Activated CD4-positive, alpha-beta memory T cell treated with anti-CD3 and anti-CD28 coated beads for 36 hours (primary cell): Measurements from ENCODE around the gene MED13L. TPM values are rescaled to one million over a fixed set of nuclear protein-coding genes. Genes with fewer than 3 reads are reported as not detected.

Experiments used
- CTCF ChIA-PET: fragments of 350-600 bp; sonication (Branson Sonifier 250); formaldehyde crosslinking; loops from one replicate; lab custom pipeline; 2021; ENCODE audit warnings: antibody characterized with exemption, inconsistent platforms; lab: Charles Lee
- POLR2A ChIA-PET: fragments of 350-600 bp; sonication (Branson Sonifier 250); formaldehyde crosslinking; loops from one replicate; lab custom pipeline; 2021; ENCODE audit warnings: antibody characterized with exemption; lab: Charles Lee
- DNase-seq: peaks from one replicate; pipeline ENCODE4 v3.0.0-alpha.2; 2020
- H3K27ac Mint-ChIP-seq: one replicate; pipeline ENCODE4 v1.8.0; 2021; ENCODE audit warnings: mixed read lengths
- H3K27me3 Mint-ChIP-seq: one replicate; pipeline ENCODE4 v1.8.0; 2021; ENCODE audit warnings: mixed read lengths
- H3K36me3 Mint-ChIP-seq: one replicate; pipeline ENCODE4 v1.8.0; 2021; ENCODE audit warnings: mixed read lengths
- H3K4me1 Mint-ChIP-seq: one replicate; pipeline ENCODE4 v1.8.0; 2021; ENCODE audit warnings: low read depth, mixed read lengths
- H3K4me3 Mint-ChIP-seq: one replicate; pipeline ENCODE4 v1.8.0; 2021; ENCODE audit warnings: mild to moderate bottlenecking, mixed read lengths
- H3K9me3 Mint-ChIP-seq: one replicate; pipeline ENCODE4 v1.8.0; 2021; ENCODE audit warnings: mixed read lengths
- intact Hi-C: fragments of 100-400 bp; cut with micrococcal nuclease; formaldehyde crosslinking; loops from one replicate; pipeline ENCODE4 v1.15.1; 2023
- total RNA-seq, 2 experiments: library from RNA; stranded (reverse); gene quantifications; one replicate each; pipeline ENCODE4 v1.2.3, GENCODE V29; 2021

MED13L gene
- total RNA-seq, 2 experiments from 2014 or later = 37.7 to 41.4 TPM

GRCh38 chr12:116026346-116026745 lies 251.1 kb downstream of the MED13L start:
- Mint-ChIP-seq H3K36me3 (peaks cover 2% of the 10 kb centered on the region), H3K4me3 (no peak overlapping the region), H3K27me3 (no peaks in the 10 kb centered on the region), H3K4me1 (peaks cover 31% of the 10 kb centered on the region), H3K27ac (no peak overlapping the region), H3K9me3 (no peaks in the 10 kb centered on the region)
- intact Hi-C loops = no loop called here
- no peak for DNase-seq
- CTCF ChIA-PET = no interaction called here
- POLR2A ChIA-PET = no interaction called here

- intact Hi-C loops = no loop called here
- ChIA-PET CTCF (no interaction called here), POLR2A (no interaction called here)
- Mint-ChIP-seq H3K4me3 (no peak overlapping the region), H3K27me3 (no peaks in the 10 kb centered on the region), H3K36me3 (no peaks in the 10 kb centered on the region), H3K9me3 (no peaks in the 10 kb centered on the region), H3K27ac (no peak overlapping the region), H3K4me1 (peaks cover 29% of the 10 kb centered on the region)
- DNase-seq = no peak
These were observed 252.7 kb downstream of the MED13L start for GRCh38 chr12:116024769-116025168.

GRCh38 chr12:116019415-116019814 lies 258.1 kb downstream of the MED13L start:
- Mint-ChIP-seq H3K36me3 (peaks cover 10% of the 10 kb centered on the region), H3K27me3 (no peaks in the 10 kb centered on the region), H3K4me1 (peaks cover 2% of the 10 kb centered on the region), H3K4me3 (no peak overlapping the region), H3K27ac (no peak overlapping the region), H3K9me3 (no peaks in the 10 kb centered on the region)
- intact Hi-C loops = loop anchor here (5.0 kb wide), 2 partner anchors 43 to 118 kb away; no protein-coding TSS in a partner anchor
- no peak for DNase-seq
- ChIA-PET CTCF (no interaction called here), POLR2A (no interaction called here)

- H3K9me3 Mint-ChIP-seq = no peaks in the 10 kb centered on the region
- H3K4me3 Mint-ChIP-seq = no peak overlapping the region
- intact Hi-C loops = loop anchor here (5.0 kb wide), 2 partner anchors 44 to 119 kb away; no protein-coding TSS in a partner anchor
- POLR2A ChIA-PET = no interaction called here
- H3K27ac Mint-ChIP-seq = no peak overlapping the region
- H3K4me1 Mint-ChIP-seq = peaks cover 2% of the 10 kb centered on the region
- DNase-seq = no peak
- CTCF ChIA-PET = no interaction called here
- peaks cover 15% of the 10 kb centered on the region for H3K36me3 Mint-ChIP-seq
- no peaks in the 10 kb centered on the region for H3K27me3 Mint-ChIP-seq
These were observed 259.2 kb downstream of the MED13L start for GRCh38 chr12:116018282-116018681.

- no peaks in the 10 kb centered on the region for H3K27me3 Mint-ChIP-seq
- H3K4me1 Mint-ChIP-seq = peaks cover 2% of the 10 kb centered on the region
- H3K36me3 Mint-ChIP-seq = peaks cover 22% of the 10 kb centered on the region
- intact Hi-C loops = loop anchor here (1.0 to 5.0 kb wide), 3 partner anchors 47 to 221 kb away; no protein-coding TSS in a partner anchor
- H3K9me3 Mint-ChIP-seq = no peaks in the 10 kb centered on the region
- no peak overlapping the region for H3K4me3 Mint-ChIP-seq
- DNase-seq = no peak
- no peak overlapping the region for H3K27ac Mint-ChIP-seq
- ChIA-PET POLR2A (no interaction called here), CTCF (interaction anchor here (0.7 to 1.4 kb wide), 4 partner anchors 13 to 261 kb away, joined by 3 to 5 read pairs (median 4); no protein-coding TSS in a partner anchor)
These were observed 262.0 kb downstream of the MED13L start for GRCh38 chr12:116015525-116015924.

GRCh38 chr12:116012757-116013156 lies 264.7 kb downstream of the MED13L start:
- H3K4me1 Mint-ChIP-seq = peaks cover 2% of the 10 kb centered on the region
- H3K27ac Mint-ChIP-seq = no peak overlapping the region
- intact Hi-C loops = no loop called here
- DNase-seq = no peak
- ChIA-PET CTCF (interaction anchor here (1.1 kb wide), 1 partner anchor 10 kb away, joined by 3 read pairs; no protein-coding TSS in a partner anchor), POLR2A (no interaction called here)
- H3K4me3 Mint-ChIP-seq = no peak overlapping the region
- peaks cover 22% of the 10 kb centered on the region for H3K36me3 Mint-ChIP-seq
- H3K9me3 Mint-ChIP-seq = no peaks in the 10 kb centered on the region
- no peaks in the 10 kb centered on the region for H3K27me3 Mint-ChIP-seq

- H3K4me3 Mint-ChIP-seq = no peak overlapping the region
- no peaks in the 10 kb centered on the region for H3K27me3 Mint-ChIP-seq
- H3K27ac Mint-ChIP-seq = no peak overlapping the region
- peaks cover 2% of the 10 kb centered on the region for H3K4me1 Mint-ChIP-seq
- intact Hi-C loops = no loop called here
- POLR2A ChIA-PET = no interaction called here
- no peak for DNase-seq
- H3K36me3 Mint-ChIP-seq = peaks cover 24% of the 10 kb centered on the region
- CTCF ChIA-PET = interaction anchor here (0.6 kb wide), 1 partner anchor 697 kb away, joined by 3 read pairs; no protein-coding TSS in a partner anchor
- no peaks in the 10 kb centered on the region for H3K9me3 Mint-ChIP-seq
These were observed 266.3 kb downstream of the MED13L start for GRCh38 chr12:116011217-116011616.

- Mint-ChIP-seq H3K9me3 (no peaks in the 10 kb centered on the region), H3K27ac (no peak overlapping the region), H3K27me3 (no peaks in the 10 kb centered on the region), H3K36me3 (peaks cover 24% of the 10 kb centered on the region), H3K4me3 (no peak overlapping the region), H3K4me1 (peaks cover 2% of the 10 kb centered on the region)
- DNase-seq = no peak
- ChIA-PET CTCF (interaction anchor here (0.6 kb wide), 1 partner anchor 252 kb away, joined by 3 read pairs; no protein-coding TSS in a partner anchor), POLR2A (no interaction called here)
- intact Hi-C loops = no loop called here
These were observed 267.0 kb downstream of the MED13L start for GRCh38 chr12:116010467-116010866.

- Mint-ChIP-seq H3K36me3 (peaks cover 19% of the 10 kb centered on the region), H3K27me3 (no peaks in the 10 kb centered on the region), H3K4me1 (no peaks in the 10 kb centered on the region), H3K27ac (no peak overlapping the region), H3K9me3 (no peaks in the 10 kb centered on the region), H3K4me3 (no peak overlapping the region)
- intact Hi-C loops = no loop called here
- POLR2A ChIA-PET = no interaction called here
- CTCF ChIA-PET = interaction anchor here (0.6 kb wide), 1 partner anchor 253 kb away, joined by 3 read pairs; no protein-coding TSS in a partner anchor
- no peak for DNase-seq
These were observed 267.7 kb downstream of the MED13L start for GRCh38 chr12:116009805-116010204.

- POLR2A ChIA-PET = no interaction called here
- DNase-seq = no peak
- H3K27ac Mint-ChIP-seq = no peak overlapping the region
- no peaks in the 10 kb centered on the region for H3K27me3 Mint-ChIP-seq
- intact Hi-C loops = no loop called here
- peaks cover 9% of the 10 kb centered on the region for H3K36me3 Mint-ChIP-seq
- peaks cover 3% of the 10 kb centered on the region for H3K4me1 Mint-ChIP-seq
- no peak overlapping the region for H3K4me3 Mint-ChIP-seq
- CTCF ChIA-PET = interaction anchor here (1.1 kb wide), 1 partner anchor 9 kb away, joined by 6 read pairs; no protein-coding TSS in a partner anchor
- H3K9me3 Mint-ChIP-seq = no peaks in the 10 kb centered on the region
These were observed 271.4 kb downstream of the MED13L start for GRCh38 chr12:116006141-116006540.

GRCh38 chr12:116002890-116003536 lies 274.5 kb downstream of the MED13L start:
- no peak overlapping the region for H3K4me3 Mint-ChIP-seq
- CTCF ChIA-PET = interaction anchor here (0.7 to 2.1 kb wide), 2 partner anchors 13 to 706 kb away, joined by 3 to 5 read pairs; no protein-coding TSS in a partner anchor

GRCh38 chr12:116000252-116000651 lies 277.2 kb downstream of the MED13L start:
- Mint-ChIP-seq H3K4me3 (no peak overlapping the region), H3K9me3 (no peaks in the 10 kb centered on the region), H3K27me3 (no peaks in the 10 kb centered on the region), H3K36me3 (peaks cover 8% of the 10 kb centered on the region), H3K27ac (no peak overlapping the region), H3K4me1 (peaks cover 8% of the 10 kb centered on the region)
- DNase-seq = no peak
- POLR2A ChIA-PET = no interaction called here
- CTCF ChIA-PET = interaction anchor here (1.8 kb wide), 1 partner anchor 236 kb away, joined by 7 read pairs; no protein-coding TSS in a partner anchor
- intact Hi-C loops = no loop called here

More at GRCh38 chr12:116002890-116003536, 274.5 kb downstream of the MED13L start:
- peaks cover 5% of the 10 kb centered on the region for H3K36me3 Mint-ChIP-seq
- intact Hi-C loops = no loop called here
- no peaks in the 10 kb centered on the region for H3K27me3 Mint-ChIP-seq
- peaks cover 8% of the 10 kb centered on the region for H3K4me1 Mint-ChIP-seq
- POLR2A ChIA-PET = no interaction called here
- no peaks in the 10 kb centered on the region for H3K9me3 Mint-ChIP-seq
- no peak overlapping the region for H3K27ac Mint-ChIP-seq
- no peak for DNase-seq
